WI38 (cell line): ENCODE measurements around the gene TRIM66.

Experiments
- H3K4me3 ChIP-seq: 2 replicates; pipeline ENCODE4 v1.5.1; 2011; ENCODE audit warnings: low read depth, mild to moderate bottlenecking, control low read depth, low read length
- TF ChIP-seq, protein P1 (sequence below): IDR thresholded peaks from 2 replicates; pipeline ENCODE4 v1.5.1; 2012; ENCODE audit warnings: low read depth, mild to moderate bottlenecking, control low read depth, low read length

Gene TRIM66

DNA sequence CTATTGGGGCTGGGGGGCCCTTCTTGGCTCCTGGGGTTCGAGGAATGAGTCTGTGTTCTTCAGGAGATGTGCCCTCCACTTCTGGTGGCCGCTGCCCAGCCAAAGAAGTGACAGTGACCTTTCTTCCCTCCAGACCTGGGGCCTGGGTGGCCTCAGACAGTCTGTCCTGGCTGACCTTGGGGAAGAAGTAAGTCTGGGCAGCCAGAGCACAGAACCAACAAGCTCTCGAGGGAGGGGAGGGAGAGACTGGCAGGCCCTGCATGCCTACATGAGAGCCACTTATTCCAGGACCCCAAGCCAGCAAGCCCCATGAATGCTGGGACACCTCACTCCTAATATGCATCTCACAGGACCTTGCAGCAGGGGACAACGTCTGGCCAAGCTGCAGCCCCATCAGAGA is 61.3 kb downstream of the TRIM66 start:
- TF ChIP-seq, protein P1, sequence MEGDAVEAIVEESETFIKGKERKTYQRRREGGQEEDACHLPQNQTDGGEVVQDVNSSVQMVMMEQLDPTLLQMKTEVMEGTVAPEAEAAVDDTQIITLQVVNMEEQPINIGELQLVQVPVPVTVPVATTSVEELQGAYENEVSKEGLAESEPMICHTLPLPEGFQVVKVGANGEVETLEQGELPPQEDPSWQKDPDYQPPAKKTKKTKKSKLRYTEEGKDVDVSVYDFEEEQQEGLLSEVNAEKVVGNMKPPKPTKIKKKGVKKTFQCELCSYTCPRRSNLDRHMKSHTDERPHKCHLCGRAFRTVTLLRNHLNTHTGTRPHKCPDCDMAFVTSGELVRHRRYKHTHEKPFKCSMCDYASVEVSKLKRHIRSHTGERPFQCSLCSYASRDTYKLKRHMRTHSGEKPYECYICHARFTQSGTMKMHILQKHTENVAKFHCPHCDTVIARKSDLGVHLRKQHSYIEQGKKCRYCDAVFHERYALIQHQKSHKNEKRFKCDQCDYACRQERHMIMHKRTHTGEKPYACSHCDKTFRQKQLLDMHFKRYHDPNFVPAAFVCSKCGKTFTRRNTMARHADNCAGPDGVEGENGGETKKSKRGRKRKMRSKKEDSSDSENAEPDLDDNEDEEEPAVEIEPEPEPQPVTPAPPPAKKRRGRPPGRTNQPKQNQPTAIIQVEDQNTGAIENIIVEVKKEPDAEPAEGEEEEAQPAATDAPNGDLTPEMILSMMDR: no peak
- H3K4me3 ChIP-seq: no peak overlapping the region

GRCh38 chr11:8617063-8617462 is 65.4 kb downstream of the TRIM66 start:
- H3K4me3 ChIP-seq: no peak overlapping the region
- TF ChIP-seq, protein P1: no peak

DNA sequence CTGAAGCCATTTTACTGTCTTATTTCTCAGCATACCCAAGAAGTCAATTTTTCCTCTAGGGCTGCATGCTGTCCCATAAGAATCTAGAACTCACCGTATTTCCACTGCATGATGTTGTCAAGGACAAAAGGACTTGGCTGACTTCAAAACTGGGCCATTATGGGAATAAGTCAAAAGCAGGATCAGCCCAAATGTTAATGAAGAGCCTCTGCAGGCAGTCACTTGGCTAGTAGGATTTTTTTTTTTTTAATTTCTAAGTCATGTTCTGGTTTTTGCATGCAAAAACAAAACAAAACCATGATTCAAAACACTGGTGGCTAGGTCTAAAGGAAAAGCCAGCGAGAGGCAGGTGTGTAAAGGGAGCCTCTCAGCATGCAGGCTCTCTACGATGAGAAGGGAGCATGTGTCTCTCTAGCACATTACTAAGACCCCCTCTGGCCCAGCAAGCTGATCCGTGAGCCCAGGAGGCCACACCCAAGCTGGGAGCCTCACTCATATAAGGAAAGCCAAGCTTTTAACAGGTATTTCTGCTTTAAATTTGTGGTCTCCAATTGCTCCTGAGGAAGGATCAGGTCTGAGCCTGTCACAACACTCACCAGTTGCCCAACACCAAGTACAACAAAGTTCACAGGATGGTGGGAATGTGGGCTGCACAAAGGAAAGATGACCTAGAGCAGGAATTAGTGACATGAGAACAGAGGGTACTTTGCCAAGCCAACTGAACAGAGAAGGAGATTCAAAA is 67.0 kb downstream of the TRIM66 start:
- H3K4me3 ChIP-seq: no peak overlapping the region
- TF ChIP-seq, protein P1: no peak

GRCh38 chr11:8614497-8614896 is 68.0 kb downstream of the TRIM66 start:
- no peak overlapping the region for H3K4me3 ChIP-seq
- TF ChIP-seq, protein P1: no peak

- H3K4me3 ChIP-seq: no peak overlapping the region
- TF ChIP-seq, protein P1: no peak
These were observed 69.4 kb downstream of the TRIM66 start for GRCh38 chr11:8613036-8613435.

- TF ChIP-seq, protein P1: no peak
- H3K4me3 ChIP-seq: no peak overlapping the region
These were observed 69.9 kb downstream of the TRIM66 start for GRCh38 chr11:8612522-8612921.

- TF ChIP-seq, protein P1: no peak
- no peak overlapping the region for H3K4me3 ChIP-seq
These were observed 71.8 kb downstream of the TRIM66 start for GRCh38 chr11:8610532-8611116.
